Keratinocyte (primary cell): ENCODE data around the gene TUBGCP3.

Source experiments
- CTCF ChIP-seq, 3 experiments: IDR thresholded peaks in 1 of 3; conservative IDR thresholded peaks in 1 of 3; optimal IDR thresholded peaks in 1 of 3; 2 replicates in 2 of 3; 3 replicates in 1 of 3; pipeline versions ENCODE3 to v1.5.1; 2011; ENCODE audit warnings: low read length in 3 of 3, mild to moderate bottlenecking in 3 of 3, moderate library complexity in 2 of 3, control low read depth in 1 of 3, inconsistent platforms in 1 of 3; ENCODE audit not compliant: insufficient read depth in 2 of 3; ENCODE audit errors: extremely low read depth in 1 of 3
- EZH2 ChIP-seq: IDR thresholded peaks from one replicate; pipeline ENCODE4 v1.6.1; 2012; ENCODE audit warnings: inconsistent platforms, mild to moderate bottlenecking, low read length, moderate library complexity

DNA sequence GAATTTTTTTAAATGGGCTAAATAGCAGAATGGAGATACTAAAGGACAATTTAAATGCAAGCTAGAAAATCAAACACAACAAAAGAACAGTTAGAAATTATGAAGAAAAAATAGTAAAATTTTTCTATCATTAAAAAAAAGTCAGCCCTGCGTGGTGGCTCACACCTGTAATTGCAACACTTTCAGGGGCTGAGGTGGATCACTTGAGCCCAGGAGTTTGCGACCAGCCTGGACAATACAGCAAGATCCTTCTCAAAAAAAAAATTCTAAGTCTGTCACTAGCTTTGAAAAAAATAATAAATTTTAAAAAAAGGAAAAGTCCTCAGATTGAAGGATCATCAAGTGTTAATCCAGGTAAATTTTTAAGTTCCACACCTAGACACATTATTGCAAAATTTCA is 7.7 kb downstream of the TUBGCP3 start:
- no peak for TF ChIP-seq CTCF (optimal IDR thresholded peaks at IDR 0.05 in 1 of 3, IDR thresholded peaks at IDR 0.05 in 1 of 3, conservative IDR thresholded peaks at IDR 0.05 in 1 of 3; ENCODE audit: extremely low read depth in 1 of 3, insufficient read depth in 2 of 3, low read length in 3 of 3)
- TF ChIP-seq EZH2 = no peak
